GM12874 (cell line): Measurements from ENCODE around the gene NXPH1.
A peak's percentile ranks its signal among the peaks of the same experiment; 100 is the strongest.

Experiments used
- TF ChIP-seq, protein P1 (sequence below): IDR thresholded peaks from 2 replicates; pipeline ENCODE4 v1.5.1; 2011; ENCODE audit warnings: low read depth, mild to moderate bottlenecking, control low read depth, low read length, moderate library complexity; ENCODE audit not compliant: insufficient read depth

NXPH1 gene

DNA sequence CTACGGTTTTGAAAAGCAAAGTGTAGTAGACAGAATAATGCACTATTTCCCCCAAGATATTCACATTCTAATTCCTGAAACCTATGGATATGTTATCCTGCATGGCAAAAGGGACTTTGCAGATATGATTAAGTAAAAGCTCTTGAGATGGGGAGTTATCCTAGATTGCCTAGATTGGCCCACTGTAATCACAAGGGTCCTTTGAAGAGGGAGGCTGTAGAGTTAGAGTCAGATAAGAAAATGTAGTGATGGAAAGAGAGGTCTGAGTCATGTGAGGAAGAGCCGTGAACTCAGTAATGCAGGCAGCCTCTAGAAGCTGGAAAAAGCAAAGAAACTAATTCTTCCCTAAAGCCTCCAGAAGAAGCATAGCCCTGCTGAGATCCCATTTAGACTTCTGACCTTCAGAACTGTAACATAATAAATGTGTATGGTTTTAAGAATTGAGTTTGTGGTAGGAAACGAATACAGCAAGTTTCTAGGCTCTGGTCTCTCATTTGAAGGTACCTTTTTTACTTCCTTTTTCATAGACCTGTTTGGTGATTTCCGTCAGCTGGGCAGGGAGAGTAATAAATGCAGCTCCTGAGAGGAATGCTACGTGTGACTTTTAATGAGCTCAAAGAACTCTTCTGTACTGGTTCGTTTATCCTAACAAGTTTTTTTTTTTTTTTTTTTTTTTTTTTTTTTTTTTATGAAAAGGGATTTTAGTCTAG lies 41.9 kb upstream of the NXPH1 start:
- TF ChIP-seq, protein P1, sequence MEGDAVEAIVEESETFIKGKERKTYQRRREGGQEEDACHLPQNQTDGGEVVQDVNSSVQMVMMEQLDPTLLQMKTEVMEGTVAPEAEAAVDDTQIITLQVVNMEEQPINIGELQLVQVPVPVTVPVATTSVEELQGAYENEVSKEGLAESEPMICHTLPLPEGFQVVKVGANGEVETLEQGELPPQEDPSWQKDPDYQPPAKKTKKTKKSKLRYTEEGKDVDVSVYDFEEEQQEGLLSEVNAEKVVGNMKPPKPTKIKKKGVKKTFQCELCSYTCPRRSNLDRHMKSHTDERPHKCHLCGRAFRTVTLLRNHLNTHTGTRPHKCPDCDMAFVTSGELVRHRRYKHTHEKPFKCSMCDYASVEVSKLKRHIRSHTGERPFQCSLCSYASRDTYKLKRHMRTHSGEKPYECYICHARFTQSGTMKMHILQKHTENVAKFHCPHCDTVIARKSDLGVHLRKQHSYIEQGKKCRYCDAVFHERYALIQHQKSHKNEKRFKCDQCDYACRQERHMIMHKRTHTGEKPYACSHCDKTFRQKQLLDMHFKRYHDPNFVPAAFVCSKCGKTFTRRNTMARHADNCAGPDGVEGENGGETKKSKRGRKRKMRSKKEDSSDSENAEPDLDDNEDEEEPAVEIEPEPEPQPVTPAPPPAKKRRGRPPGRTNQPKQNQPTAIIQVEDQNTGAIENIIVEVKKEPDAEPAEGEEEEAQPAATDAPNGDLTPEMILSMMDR, result no peak

DNA sequence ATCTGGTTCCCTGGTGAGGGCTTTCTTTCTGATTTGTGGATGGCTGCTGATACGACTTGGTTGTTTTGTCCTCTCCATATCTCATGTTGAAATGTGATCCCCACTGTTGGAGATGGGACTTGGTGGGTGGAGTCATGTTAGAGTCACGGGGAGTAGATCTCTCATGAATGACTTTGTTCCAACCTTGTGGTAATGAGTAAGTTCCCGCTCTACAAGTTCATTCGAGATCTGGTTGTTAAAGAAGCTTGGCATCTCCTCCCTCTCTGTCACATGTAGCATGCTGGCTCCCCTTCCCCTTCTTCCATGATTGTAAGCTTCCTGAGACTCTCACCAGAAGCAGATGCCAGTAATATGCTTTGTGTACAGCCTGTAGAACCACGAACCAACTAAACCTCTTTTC lies 37.1 kb upstream of the NXPH1 start:
- TF ChIP-seq, protein P1, result no peak

DNA sequence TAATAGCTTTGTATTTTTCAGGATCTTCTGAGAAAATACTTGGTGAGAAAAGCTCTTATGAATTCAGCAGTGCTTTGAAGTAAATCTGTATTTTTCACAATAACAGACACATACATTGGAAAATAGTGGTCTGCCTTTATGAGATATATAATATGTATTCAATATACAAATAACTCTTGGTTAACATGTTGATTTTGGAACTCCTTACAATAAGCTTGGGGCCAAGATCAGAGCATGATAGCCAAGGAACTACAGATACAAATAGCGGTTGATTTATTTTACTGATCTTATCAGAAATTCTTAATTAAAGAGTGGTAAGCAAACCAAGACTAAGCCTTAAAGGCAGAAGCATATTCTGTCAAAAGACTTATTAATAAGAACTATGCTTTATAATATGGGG lies 24.5 kb upstream of the NXPH1 start:
- TF ChIP-seq, protein P1, result no peak

DNA sequence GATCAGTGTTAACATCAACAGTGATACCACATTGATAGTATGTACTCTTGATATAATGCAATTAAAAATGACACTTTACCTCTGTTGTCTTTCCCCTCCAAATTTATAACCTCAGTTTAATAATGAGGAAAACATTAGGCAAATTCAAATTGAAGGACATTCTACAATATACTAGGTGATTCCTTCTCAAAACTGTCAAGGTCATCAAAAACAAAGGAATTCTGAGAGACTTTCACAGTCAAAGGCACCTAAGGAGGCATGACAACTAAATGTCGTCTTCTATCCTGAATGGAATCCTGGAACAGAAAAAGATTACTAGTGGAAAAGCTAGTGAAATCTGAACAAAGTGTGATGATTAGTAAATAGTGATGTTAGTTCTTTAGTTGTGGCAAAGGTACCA lies 22.3 kb upstream of the NXPH1 start:
- TF ChIP-seq, protein P1, result no peak

DNA sequence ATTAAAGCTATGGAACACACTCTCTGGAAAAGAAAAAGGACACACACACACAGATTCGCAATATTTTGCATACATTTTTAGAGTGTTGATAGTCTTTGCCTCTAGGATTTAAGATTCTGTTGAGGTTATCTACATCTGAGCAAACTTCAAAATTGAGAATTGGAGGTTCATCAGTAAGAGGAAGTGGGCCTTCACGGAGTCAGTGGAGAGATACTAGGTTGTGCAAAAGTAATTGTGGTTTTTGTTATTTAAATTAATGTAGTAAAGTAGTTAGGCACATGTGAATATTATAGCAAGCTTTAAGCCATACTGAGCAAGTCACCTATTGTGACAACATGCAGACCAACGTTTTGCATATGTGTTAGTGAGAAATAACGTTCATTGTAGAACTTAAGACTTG lies 19.8 kb upstream of the NXPH1 start:
- TF ChIP-seq, protein P1, result no peak

DNA sequence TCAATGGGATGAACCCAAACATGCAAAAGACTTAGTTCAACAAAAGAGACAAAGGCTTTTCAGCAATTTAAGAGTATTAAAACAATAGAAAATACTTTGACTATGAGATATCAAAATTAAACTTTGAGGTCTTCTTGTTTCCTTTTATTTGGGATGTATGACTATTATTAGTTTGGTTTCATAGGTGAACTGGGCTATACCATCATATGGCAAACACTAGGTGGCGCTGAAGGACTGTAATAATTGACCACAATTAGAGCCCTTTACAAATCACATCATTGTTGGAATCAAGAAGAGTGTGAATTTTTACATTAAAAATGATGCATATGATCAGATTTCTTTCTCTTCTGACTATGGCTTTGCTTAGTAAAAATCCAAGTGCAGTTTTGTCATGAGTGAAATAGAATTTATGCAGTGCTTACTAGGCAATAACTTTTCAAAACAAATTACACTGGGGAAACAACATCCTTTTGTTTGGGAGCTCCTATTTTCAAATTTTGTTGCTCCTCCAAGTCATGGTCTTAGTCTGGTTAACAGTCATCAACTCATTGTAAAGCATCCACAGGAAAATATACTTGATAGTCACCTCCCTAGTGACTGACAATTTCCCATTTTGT lies 14.7 kb upstream of the NXPH1 start:
- TF ChIP-seq, protein P1, result peak; percentile 59

DNA sequence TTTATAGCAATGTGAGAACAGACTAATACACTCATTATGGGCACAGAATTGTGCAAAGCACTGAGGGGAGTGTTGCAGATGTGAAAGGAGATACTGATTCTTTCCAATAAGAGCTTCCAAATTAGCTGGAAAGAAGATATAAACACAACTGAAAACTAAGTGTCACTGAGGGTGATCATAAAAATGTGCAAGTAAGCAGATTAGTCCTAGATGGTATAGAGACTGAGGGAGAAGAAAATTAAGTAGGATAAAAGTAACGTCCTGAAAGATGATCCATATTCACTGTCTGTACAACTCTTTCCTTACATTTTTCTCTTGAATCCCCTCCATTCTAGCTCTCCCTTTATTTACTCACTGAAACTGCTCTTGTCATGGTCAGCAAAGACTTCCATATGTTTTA lies 11.2 kb upstream of the NXPH1 start:
- TF ChIP-seq, protein P1, result no peak
